IMR-90 (cell line): ENCODE data around the gene HOXC10.

ENCODE experiments used
- BHLHE40 ChIP-seq: fragments of 150-350 bp; IDR thresholded peaks from 2 replicates; pipeline ENCODE4 v1.6.1; 2016; ENCODE audit warnings: mild to moderate bottlenecking, low read depth, low read length
- CEBPB ChIP-seq: IDR thresholded peaks from 2 replicates; pipeline ENCODE4 v1.6.1; 2012; ENCODE audit warnings: low read depth, low read length, improper control_type of control experiment
- MAFK ChIP-seq: IDR thresholded peaks from 2 replicates; pipeline ENCODE4 v1.6.1; 2012; ENCODE audit warnings: low read depth, low read length, improper control_type of control experiment
- POLR2A ChIP-seq: IDR thresholded peaks from 2 replicates; pipeline ENCODE4 v1.6.1; 2012; ENCODE audit warnings: mild to moderate bottlenecking, low read depth, low read length
- RFX5 ChIP-seq: IDR thresholded peaks from 2 replicates; pipeline ENCODE4 v1.8.0; 2012; ENCODE audit warnings: low read depth, mild to moderate bottlenecking, low read length, moderate library complexity
- TF ChIP-seq, protein P1 (sequence below): conservative IDR thresholded peaks from 2 replicates; pipeline ENCODE4 v1.5.1; 2012; ENCODE audit warnings: mild to moderate bottlenecking, low read depth, low read length, improper control_type of control experiment
- TF ChIP-seq, protein P2 (sequence below): fragments of 150-350 bp; IDR thresholded peaks from 2 replicates; pipeline ENCODE4 v1.6.1; 2017; ENCODE audit warnings: mild to moderate bottlenecking, antibody characterized with exemption, low read length, low read depth

DNA sequence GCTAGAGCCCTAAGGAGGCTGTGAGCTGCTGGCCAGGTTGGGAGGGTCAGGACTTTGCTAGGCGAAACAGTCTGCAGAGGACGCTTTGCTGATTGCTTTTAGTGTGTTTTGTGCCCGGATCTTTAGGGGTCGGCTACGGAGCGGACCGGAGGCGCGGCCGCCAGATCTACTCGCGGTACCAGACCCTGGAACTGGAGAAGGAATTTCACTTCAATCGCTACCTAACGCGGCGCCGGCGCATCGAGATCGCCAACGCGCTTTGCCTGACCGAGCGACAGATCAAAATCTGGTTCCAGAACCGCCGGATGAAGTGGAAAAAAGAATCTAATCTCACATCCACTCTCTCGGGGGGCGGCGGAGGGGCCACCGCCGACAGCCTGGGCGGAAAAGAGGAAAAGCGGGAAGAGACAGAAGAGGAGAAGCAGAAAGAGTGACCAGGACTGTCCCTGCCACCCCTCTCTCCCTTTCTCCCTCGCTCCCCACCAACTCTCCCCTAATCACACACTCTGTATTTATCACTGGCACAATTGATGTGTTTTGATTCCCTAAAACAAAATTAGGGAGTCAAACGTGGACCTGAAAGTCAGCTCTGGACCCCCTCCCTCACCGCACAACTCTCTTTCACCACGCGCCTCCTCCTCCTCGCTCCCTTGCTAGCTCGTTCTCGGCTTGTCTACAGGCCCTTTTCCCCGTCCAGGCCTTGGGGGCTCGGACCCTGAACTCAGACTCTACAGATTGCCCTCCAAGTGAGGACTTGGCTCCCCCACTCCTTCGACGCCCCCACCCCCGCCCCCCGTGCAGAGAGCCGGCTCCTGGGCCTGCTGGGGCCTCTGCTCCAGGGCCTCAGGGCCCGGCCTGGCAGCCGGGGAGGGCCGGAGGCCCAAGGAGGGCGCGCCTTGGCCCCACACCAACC is 44.8 kb downstream of the HOXC10 start:
- no peak for TF ChIP-seq CEBPB
- TF ChIP-seq, protein P1, sequence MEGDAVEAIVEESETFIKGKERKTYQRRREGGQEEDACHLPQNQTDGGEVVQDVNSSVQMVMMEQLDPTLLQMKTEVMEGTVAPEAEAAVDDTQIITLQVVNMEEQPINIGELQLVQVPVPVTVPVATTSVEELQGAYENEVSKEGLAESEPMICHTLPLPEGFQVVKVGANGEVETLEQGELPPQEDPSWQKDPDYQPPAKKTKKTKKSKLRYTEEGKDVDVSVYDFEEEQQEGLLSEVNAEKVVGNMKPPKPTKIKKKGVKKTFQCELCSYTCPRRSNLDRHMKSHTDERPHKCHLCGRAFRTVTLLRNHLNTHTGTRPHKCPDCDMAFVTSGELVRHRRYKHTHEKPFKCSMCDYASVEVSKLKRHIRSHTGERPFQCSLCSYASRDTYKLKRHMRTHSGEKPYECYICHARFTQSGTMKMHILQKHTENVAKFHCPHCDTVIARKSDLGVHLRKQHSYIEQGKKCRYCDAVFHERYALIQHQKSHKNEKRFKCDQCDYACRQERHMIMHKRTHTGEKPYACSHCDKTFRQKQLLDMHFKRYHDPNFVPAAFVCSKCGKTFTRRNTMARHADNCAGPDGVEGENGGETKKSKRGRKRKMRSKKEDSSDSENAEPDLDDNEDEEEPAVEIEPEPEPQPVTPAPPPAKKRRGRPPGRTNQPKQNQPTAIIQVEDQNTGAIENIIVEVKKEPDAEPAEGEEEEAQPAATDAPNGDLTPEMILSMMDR: no peak
- TF ChIP-seq RFX5: no peak
- TF ChIP-seq BHLHE40: no peak
- no peak for TF ChIP-seq POLR2A
- TF ChIP-seq MAFK: no peak
- TF ChIP-seq, protein P2, sequence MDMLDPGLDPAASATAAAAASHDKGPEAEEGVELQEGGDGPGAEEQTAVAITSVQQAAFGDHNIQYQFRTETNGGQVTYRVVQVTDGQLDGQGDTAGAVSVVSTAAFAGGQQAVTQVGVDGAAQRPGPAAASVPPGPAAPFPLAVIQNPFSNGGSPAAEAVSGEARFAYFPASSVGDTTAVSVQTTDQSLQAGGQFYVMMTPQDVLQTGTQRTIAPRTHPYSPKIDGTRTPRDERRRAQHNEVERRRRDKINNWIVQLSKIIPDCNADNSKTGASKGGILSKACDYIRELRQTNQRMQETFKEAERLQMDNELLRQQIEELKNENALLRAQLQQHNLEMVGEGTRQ: no peak
